GM21825 (cell line): ENCODE measurements around the gene TAPT1.
"Not testable (repeated sequence)": the region's sequence is repeated elsewhere in the genome, so short reads cannot be mapped to it uniquely, and the experiment has no call there.

Experiments used
- ATAC-seq: cut with Tn5 transposase; IDR thresholded peaks from one replicate; pipeline ENCODE4 v1.9.1; 2021; ENCODE audit warnings: mild to moderate bottlenecking, moderate library complexity; ENCODE audit not compliant: unreplicated experiment

The TAPT1 gene

DNA sequence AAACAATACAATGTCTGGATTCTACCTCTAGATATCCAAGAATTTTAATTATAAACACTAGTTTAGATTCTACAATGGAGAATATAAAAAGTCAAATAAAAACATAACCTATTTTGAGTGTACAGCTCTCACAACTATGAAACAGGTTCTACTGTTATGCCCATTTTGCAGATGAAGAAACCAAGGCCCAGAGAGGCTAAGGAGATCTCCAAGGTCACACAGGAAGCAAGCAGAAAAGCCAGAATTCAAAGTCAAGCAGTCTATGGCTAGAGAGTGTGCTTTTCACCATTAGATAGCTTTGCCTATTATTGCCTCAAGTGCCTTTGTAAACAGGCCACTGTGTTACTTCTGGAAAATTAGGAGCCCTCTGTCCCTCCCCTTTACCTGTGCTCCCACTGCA lies 7.3 kb downstream of the TAPT1 start:
- ATAC-seq: no peak

DNA sequence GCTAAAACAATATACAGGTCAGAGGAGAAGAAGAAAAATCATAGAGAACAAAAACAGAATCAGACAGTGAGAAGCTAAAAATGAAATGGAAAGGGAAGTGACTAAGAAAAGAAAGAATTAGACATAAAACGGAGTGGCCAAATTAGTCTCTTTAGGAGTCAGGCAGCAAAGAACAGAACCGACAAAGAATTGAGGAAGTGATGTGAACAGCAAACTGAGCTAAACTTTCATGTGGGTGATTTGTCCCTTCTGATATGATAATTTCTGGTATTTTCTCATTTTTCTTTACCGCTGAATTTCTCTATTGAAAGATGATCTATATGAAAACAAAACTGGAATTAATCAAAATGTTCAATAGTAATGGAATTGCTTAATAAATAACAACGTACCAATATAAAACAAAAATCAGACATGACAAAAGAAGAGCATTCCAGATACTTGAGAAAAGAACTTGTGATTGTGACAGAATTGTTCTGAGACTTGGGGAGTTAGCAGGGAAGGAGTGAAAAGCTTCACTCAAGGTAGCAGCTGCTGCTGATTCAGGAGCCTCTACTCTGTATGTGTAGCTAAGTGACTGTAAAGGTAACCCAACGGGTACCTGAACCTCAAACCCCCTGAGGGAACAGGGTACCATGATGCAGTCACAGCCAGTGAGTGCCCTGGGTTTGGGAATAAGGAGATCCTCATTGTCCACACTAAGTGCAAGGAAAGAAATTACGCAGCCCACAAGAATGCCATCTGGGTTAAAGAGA lies 8.8 kb downstream of the TAPT1 start:
- ATAC-seq: peak; percentile 61

DNA sequence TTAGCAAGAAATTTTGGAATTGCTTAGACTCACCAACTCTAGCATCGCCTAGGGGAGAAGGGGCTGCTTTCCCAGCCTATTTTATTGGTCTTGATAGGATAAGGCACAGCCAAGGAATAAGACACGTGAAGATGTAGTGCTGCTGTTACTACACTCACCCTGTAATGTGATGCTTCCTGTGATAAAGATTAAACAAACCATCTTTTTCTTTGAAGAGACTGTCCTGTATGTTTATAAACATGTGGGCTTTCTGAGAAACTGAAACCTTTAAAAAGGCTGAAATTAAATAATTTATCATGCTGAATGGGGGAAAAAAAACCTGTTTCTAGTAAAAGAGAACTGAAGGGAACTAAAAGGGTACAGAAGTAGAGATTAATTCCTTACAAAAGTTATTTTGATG lies 13.2 kb downstream of the TAPT1 start:
- no peak for ATAC-seq

DNA sequence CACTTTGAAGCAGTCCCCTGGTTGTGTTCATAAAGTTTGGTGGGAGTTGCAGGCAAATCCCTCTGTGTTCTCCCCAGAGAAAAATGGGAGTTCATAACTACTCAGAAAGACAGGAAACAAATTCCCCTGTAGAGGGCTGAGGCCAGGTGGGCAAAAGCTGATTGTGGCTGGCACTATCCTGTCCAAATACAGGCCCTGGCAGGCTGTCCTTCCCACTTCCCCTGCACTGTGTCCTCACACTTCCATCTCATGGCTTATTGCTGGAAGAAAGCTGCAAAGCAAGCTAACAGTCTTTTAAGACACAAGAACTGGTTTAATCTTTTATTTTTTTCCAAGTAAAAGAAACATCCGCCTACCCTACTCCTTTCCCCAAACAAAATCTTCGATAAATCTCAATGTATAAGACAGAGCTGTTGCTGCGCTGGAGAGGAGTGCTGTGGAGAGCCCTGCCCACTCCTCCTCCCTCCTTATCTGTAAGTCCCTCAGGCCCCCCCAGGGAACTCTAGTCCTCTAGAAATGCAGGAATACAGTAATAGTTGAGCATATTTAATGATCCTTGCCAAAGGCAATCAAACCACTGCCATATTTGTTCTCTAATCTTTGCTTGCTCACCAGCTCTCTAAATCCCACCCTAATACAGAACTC lies 14.0 kb downstream of the TAPT1 start:
- no peak for ATAC-seq

DNA sequence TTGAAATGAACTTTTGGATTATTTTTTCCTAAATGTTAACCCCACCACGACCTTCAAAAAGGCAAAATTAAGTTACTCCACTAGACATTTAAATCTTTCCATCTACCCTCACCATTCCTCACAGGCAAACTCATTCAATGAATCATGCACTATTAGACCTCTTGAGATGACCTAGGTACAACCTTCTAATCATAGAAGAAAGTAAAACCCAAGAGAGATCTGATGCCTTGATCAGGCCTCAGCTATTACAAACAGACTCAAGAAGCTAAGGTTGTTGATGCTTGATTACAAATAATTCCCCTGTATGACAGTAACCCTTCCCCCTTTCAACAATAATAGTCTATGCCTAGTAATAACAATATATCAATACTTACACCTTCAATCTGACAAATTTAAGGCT lies 18.9 kb downstream of the TAPT1 start:
- ATAC-seq: no peak

DNA sequence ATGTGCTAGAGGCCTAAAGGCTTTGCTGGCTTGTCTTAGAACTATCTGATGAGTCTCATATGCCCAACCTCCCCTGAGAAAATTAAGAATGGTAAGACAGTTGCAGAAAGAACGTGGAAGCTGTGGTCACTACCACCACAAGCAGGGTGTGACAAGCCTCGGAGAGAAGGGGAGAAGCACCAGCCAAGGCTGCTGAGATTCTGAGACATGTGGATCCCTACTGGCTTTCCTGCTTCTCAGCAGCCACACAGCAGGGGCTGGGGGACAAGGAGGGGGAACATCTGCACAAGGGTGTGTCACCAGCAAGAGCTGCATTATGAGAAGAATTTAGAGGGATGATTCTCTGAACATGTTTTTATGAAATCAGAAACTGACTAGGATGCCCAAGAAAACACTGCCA lies 19.4 kb downstream of the TAPT1 start:
- ATAC-seq: no peak

DNA sequence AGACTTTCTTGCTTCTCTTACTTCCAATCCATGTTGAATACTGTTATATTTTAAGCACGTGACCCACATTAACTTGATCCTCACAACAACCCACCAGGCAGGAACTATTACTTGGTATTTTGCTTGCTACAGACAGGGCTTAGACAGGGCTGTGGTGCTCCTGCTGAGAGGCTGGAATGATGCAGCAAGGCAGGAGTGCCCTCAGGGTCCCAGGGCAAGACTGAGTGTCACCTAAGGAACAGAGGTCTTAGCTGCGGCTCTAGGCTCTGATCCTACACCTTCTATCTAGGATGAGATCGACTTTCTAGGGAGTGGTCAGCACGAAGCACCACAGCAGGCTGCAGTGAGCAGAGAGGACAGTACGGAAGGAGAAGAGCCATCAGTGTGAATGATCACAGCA lies 20.0 kb downstream of the TAPT1 start:
- ATAC-seq: no peak

DNA sequence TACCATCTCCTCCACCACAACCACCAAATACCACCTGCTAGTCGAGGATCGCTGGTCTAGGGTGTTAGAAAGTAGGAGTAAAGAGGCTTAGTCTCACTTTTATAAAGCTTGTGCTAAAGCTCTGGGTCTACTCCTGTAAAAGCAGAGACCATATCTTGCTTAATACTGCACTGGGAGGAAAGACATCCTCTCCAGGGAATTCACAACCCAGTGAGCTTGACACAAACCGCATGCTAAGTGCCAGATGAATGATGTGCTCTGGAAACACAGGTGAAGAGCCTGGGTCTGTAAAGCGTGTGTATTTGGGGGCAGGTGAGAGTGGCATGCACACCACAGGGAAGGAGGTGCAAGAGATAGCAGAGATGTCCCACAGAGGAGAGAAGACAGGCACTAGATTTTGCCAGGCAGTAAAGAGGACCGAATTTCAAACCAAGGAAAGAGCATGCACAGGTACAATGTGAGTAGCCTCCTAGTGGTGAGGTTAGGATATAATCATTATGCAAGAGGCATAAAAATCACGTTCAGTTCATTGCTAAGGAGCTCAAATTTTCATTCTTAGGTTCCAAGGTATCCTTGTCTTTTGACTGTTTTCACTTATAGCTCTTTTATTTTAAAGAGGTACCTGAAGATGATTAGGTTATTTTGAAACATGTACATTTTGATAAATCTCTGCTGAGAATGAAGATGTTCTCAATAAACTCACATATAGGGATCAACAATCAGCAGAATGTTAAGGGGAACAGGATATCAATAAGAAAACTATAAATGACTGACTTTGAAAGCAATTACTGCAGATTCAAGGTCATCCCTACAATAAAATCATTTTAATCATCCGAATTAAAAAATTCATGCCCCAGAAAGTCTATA lies 20.7 kb downstream of the TAPT1 start:
- ATAC-seq: peak; percentile 72

DNA sequence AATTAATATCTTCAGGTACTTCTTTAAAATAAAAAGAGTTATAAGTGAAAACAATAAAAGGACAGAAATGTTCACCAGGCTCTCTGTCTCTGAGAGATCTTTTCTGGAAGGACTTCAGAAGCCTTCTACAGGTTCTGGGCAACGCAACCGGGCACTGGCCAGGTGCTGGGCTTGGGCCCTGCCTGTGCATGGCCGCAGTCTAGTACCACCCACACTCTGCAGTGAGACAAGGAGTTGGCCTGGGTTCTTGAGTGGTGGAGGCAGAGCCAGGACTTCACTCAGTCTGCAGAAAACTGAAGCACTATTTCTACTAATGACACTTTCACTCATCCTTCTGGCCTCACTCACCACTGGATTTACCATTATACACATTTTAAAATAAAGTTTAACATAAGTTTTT lies 21.8 kb downstream of the TAPT1 start:
- no peak for ATAC-seq

DNA sequence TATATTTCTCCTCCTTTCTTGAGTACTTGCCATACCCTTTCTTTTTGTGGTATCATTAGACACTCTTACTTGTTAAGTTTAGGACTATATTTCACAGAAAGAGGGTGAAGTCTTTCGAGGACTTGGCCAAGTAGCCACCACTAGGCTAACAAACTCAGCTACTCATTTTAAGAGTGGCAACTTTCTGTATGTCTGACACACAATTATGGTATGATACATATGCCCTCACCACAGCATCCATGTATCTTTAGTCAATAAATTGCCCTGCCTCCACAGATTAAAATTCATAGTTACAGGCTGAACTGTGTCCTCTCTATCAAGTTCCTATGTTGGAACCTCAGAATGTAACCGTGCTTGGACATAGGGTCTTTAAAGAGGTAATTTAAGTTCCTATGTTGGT lies 23.2 kb downstream of the TAPT1 start:
- ATAC-seq: no peak

DNA sequence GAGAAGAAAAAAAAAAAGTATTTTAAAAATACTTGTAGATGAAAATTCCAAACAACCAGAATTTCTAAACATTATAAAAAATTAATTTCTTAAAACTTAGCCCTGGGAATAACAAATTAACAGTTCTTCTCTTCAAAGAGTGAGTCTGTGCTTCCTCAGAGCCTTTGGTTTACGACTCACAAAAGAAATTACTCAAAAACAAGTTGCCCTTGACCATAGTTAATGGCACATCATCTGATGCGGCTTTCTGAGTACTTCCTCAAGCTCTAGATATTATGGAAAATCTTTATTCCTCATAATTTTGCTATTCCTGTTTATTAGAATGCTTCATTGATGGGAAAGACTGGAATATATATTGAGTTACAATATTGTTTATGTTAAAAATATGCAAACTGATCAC lies 23.7 kb downstream of the TAPT1 start:
- no peak for ATAC-seq

DNA sequence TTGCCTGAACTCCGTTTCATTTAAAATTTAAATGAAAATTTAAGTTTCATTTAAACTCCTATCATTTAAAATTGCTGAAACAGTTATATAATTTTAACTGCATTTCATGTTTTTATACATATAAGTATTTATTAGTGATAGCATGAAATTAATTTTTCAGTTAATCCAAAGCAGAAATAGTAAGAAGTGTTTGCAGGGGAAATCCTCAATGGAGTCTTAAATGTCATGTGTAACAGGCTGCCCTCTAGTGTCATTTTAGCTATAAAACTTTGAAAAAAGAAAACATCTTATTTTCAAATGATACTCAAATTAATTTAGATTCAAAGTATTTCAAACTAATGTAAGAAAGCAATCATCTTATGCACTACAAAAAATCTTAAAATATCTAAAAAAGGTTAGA lies 27.2 kb downstream of the TAPT1 start:
- no peak for ATAC-seq

DNA sequence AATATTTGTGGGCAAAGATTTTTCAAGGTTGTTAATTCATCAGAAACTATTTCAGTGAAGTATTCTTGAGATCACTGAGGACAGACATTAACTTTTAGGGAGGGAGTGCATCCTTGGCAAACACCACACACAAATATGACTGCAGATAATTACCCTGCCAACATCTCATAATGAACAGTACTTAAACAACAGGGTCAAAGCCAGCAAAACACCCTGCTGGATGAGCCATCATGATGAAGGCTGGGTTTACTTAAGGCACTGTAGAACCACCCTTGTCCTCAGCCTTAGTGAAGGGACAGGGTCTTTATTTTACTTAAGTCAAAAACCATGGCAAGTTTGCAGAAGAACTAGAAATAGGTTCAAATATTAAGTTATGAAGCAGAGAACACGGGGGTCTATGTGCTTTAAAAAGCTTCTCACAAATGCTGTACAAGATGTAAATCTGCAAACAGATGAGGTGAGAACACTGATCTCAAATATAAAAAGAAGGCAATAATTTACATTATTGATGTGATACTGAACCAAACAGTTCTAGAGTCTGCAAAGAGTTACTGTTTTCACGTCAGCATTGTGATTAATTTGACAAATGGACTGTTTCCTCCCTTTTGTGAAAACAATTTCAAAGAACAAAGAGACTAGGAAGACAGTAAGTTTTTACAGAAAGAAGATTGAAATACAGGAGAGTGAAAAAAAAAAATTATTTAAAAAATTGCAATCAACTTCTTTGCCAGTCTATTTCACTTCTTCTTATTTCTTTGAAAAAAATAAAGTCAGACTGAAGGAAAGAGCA lies 28.2 kb downstream of the TAPT1 start:
- ATAC-seq: no peak

DNA sequence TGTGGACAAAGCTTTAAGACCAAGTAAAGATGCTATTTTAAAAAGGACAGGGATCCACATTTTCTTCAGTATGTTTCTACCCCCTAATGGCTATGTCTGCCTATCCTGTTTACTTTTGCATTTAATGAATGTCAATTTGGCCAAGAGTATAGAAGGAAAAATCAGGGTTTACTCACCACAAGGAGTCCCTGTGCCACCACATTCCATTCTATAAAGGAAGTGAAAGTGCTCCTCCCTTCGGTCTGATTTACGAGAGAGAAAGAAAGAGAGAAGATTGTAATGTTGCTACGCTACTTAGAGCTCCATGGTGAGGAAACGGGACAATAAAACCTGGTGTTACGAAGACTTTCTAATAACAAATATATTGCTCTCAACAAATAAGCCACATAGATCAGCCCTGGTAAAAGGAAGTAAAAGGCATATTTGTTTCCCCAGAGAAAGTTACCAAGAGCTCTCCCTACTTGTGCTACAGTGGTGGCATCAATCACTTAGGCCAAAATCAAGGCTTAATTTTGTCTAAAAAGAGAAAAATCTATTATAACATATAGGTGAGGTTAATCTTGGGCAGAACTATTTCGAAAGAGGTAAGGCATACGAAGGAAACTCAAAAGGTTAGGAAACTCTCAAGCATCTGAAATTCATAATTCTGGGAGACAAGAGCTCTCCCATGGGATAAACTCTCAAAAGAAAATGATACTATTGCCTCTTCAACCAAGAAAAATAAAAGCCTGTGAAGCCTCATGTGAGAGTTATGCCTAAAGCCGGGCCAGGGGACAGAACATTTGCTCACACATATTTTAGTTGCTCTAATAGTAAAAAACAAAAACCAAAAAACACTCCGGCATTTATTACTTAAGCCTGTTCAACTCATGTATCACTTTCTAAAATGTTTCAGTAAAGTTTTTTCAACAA lies 29.5 kb downstream of the TAPT1 start:
- ATAC-seq: peak; percentile 75

DNA sequence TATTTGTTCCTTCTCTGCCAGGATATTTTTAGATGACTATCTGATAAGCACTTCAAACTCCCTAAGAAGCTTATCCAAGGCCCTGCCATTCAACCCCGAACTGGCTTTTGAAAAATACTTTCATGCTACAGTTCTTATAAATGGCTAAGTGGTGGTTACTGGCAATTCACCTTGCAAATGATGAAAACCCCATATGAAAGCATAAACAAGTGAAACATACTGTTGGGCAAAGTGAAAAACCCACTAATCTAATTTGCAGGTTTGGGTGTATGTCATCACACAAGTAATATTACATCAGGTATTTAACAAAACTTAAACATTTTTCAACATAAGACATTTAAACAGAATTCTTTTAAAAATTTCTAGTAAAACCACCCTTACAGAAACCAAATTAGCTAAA lies 31.1 kb downstream of the TAPT1 start:
- ATAC-seq: no peak

DNA sequence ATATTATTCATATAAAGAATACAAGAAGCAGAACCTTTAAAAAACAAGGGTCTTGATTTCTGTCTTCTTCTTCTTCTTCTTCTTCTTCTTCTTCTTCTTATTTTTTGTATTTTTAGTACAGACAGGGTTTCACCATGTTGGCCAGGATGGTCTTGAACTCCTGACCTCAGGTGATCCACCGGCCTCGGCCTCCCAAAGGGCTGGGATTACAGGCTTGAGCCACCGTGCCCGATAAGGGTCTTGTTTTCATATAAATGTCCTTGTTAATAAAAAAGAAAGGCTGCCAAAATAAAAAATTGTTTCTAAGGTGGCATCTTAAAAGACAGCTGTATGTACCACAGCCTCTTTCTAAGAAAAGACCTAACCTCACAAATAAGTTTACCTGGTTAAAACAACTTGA lies 31.5 kb downstream of the TAPT1 start:
- ATAC-seq: not testable (repeated sequence)

DNA sequence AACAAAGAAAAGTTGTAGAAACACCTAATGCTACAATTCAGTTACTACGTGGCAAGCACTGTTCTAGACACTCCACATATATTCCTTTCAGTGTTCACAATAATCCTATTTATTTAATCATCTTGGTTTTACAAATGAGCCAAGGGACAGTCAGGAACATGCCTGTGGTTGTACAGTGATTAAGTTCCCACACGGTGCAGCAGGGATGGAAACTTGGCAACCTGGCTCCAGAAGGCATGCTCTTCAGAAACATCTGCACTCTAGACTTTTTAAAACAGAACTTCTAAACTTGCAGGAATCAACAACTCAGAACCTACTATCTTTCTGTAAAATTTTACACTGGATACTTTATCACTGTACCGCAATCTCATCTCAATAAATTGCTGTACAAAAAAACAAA lies 32.1 kb downstream of the TAPT1 start:
- no peak for ATAC-seq

DNA sequence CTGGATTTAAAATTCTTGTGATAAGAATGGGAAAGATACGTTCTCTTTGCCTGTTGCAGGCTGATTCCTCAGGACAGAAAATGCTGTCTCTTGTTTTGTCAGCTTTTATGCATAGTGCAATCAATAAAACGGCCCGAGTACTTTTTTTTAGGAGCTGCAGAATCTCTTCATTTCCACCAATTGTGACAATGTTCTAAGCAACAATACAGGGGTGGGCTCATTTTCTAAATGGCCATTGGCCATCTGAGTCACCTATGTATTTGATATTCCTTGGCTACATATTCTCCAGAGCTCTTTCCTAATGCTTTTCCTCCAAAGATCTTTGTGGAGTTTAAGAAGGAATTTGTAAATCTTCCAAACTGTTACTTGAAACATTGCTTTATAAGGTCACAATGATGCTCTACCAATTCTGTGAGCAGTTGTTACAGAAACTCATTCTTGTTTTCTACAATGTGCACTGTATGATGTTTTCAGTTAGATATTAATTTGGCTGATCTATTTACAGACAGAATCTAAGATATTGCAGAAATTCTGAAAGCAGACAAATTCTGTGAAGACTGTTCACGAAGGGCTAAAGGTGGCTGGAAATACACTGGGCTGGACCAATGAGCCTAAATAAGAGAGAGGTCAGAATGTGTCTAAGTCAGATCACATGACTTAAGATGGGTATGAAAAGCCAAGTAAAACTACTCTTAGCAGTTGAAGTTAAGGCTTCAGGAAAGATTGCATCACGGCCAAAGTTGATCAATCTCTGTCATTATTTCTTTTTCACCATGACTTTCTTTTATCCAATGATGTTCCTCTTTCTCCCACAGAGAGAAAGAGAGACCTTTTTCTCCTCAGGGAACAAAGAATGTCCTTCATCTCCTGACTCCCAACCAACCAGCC lies 33.4 kb downstream of the TAPT1 start:
- no peak for ATAC-seq

DNA sequence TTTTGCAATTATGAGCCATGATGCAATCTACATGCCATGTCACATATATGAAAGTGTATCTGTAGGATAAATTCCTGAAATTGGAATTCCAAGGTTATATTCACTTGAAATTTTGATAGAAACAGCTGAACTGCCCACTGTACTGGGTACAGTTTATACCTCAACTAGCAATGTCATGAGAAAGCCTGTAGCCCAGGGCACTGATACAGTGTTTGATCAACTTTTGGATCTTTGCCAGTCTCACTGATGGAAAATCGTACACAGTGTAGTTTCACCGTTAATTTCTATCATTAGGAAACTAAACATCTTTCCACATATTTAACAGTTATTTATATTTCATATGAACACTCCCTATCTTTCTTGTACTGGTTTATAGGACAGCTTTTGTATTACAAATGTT lies 34.2 kb downstream of the TAPT1 start:
- no peak for ATAC-seq
